ENCODE results near the gene LCE1B.

- TF ChIP-seq MAX (IDR thresholded peaks at IDR 0.05; ENCODE audit: low read depth, low read length) = no peak
- TF ChIP-seq CTCF (IDR thresholded peaks at IDR 0.05; ENCODE audit: low read depth, low read length) = no peak
- TF ChIP-seq POLR2A (IDR thresholded peaks at IDR 0.05; ENCODE audit: extremely low read depth, insufficient read length) = no peak
These were observed 5.5 kb downstream of the LCE1B start for GRCh38 chr1:152817309-152817708.

Measured in NB4 (cell line).